GM04503 (cell line): ENCODE results near the gene BRIP1.
"Not testable (repeated sequence)": the region's sequence is repeated elsewhere in the genome, so short reads cannot be mapped to it uniquely, and the experiment has no call there.

Experiments
- DNase-seq: peaks from one replicate; pipeline ENCODE4 v3.0.0-alpha.2; 2012; ENCODE audit warnings: low read depth

The BRIP1 gene

GRCh38 chr17:61862975-61863800 lies at the start of gene BRIP1:
BRIP1 (minus strand) TSS chr17:61863528; CDS start chr17:61861539, 1,989 bp downstream.
- peak; percentile 74 for DNase-seq

GRCh38 chr17:61908292-61909037 lies 45.1 kb upstream of the BRIP1 start:
- no peak for DNase-seq

- DNase-seq, result no peak
Observed at GRCh38 chr17:61907361-61907760, 44.0 kb upstream of the BRIP1 start.

- no peak for DNase-seq
Observed at GRCh38 chr17:61904094-61904710, 40.9 kb upstream of the BRIP1 start.

GRCh38 chr17:61903251-61903650 lies 39.9 kb upstream of the BRIP1 start:
- DNase-seq, result no peak

- no peak for DNase-seq
Observed at GRCh38 chr17:61897548-61898180, 34.3 kb upstream of the BRIP1 start.

GRCh38 chr17:61895391-61895790 lies 32.1 kb upstream of the BRIP1 start:
- DNase-seq, result no peak

- not testable (repeated sequence) for DNase-seq
Observed at GRCh38 chr17:61894310-61894709, 31.0 kb upstream of the BRIP1 start.

GRCh38 chr17:61887733-61888132 lies 24.4 kb upstream of the BRIP1 start:
- DNase-seq, result not testable (repeated sequence)

- DNase-seq, result not testable (repeated sequence)
Observed at GRCh38 chr17:61885865-61886264, 22.5 kb upstream of the BRIP1 start.

GRCh38 chr17:61884864-61885263 lies 21.5 kb upstream of the BRIP1 start:
- DNase-seq, result no peak

GRCh38 chr17:61880589-61881102 lies 17.3 kb upstream of the BRIP1 start:
- DNase-seq, result no peak

GRCh38 chr17:61878984-61879612 lies 15.8 kb upstream of the BRIP1 start:
- DNase-seq, result no peak

GRCh38 chr17:61878520-61878919 lies 15.2 kb upstream of the BRIP1 start:
- no peak for DNase-seq

- no peak for DNase-seq
Observed at GRCh38 chr17:61877837-61878236, 14.5 kb upstream of the BRIP1 start.

- no peak for DNase-seq
Observed at GRCh38 chr17:61875804-61876203, 12.5 kb upstream of the BRIP1 start.

GRCh38 chr17:61875285-61875684 lies 12.0 kb upstream of the BRIP1 start:
- DNase-seq, result no peak

- no peak for DNase-seq
Observed at GRCh38 chr17:61874075-61874474, 10.7 kb upstream of the BRIP1 start.

- DNase-seq, result no peak
Observed at GRCh38 chr17:61872099-61872498, 8.8 kb upstream of the BRIP1 start.

- no peak for DNase-seq
Observed at GRCh38 chr17:61869138-61869537, 5.8 kb upstream of the BRIP1 start.

GRCh38 chr17:61868074-61868473 lies 4.7 kb upstream of the BRIP1 start:
- no peak for DNase-seq

- no peak for DNase-seq
Observed at GRCh38 chr17:61867033-61867432, 3.7 kb upstream of the BRIP1 start.
